ENCODE measurements around the gene SLC25A27.

The SLC25A27 gene

GRCh38 chr6:46635462-46635861, 17.3 kb upstream of the SLC25A27 start:
- H3K27ac ChIP-seq (ENCODE audit: low read length), result no peak overlapping the region
- no peaks in the 10 kb centered on the region for H3K27me3 ChIP-seq (replicated peaks; ENCODE audit: insufficient read depth, low read length)
- DNase-seq, result no peak
- no peaks in the 10 kb centered on the region for H4K20me1 ChIP-seq (ENCODE audit: insufficient read depth, low read length)
- H3K79me2 ChIP-seq (ENCODE audit: low read length), result no peaks in the 10 kb centered on the region
- no peaks in the 10 kb centered on the region for H3F3A ChIP-seq (ENCODE audit: insufficient read depth, low read length)
- H3K4me2 ChIP-seq (ENCODE audit: low read depth, low read length), result no peak overlapping the region
- TF ChIP-seq EZH2phosphoT487 (IDR thresholded peaks at IDR 0.05; ENCODE audit: low read length) (no peak), EZH2 (optimal IDR thresholded peaks at IDR 0.05; ENCODE audit: low read depth, low read length) (no peak), CTCF (IDR thresholded peaks at IDR 0.05; ENCODE audit: low read length) (no peak)
- no peaks in the 10 kb centered on the region for H3K9me3 ChIP-seq (replicated peaks; ENCODE audit: insufficient read depth, low read length)
- no peaks in the 10 kb centered on the region for H3K4me1 ChIP-seq (ENCODE audit: low read length)
- H3K9ac ChIP-seq (ENCODE audit: low read length), result no peak overlapping the region
- H2AFZ ChIP-seq (ENCODE audit: low read length), result no peak overlapping the region
- no peaks in the 10 kb centered on the region for H3K9me2 ChIP-seq (replicated peaks; ENCODE audit: insufficient read depth, low read length)
- H3K4me3 ChIP-seq (ENCODE audit: low read length), result no peak overlapping the region
- H3K36me3 ChIP-seq (replicated peaks; ENCODE audit: insufficient read depth, low read length), result no peaks in the 10 kb centered on the region

- Histone ChIP-seq H3K9me3 (replicated peaks; ENCODE audit: insufficient read depth, low read length) (no peaks in the 10 kb centered on the region), H3K79me2 (ENCODE audit: low read length) (no peaks in the 10 kb centered on the region), H3K27ac (ENCODE audit: low read length) (no peak overlapping the region), H3K4me1 (ENCODE audit: low read length) (no peaks in the 10 kb centered on the region), H3K27me3 (replicated peaks; ENCODE audit: insufficient read depth, low read length) (no peaks in the 10 kb centered on the region), H3F3A (ENCODE audit: insufficient read depth, low read length) (no peaks in the 10 kb centered on the region), H3K4me3 (ENCODE audit: low read length) (no peak overlapping the region), H2AFZ (ENCODE audit: low read length) (no peak overlapping the region), H3K4me2 (ENCODE audit: low read depth, low read length) (no peak overlapping the region), H4K20me1 (ENCODE audit: insufficient read depth, low read length) (no peaks in the 10 kb centered on the region), H3K36me3 (replicated peaks; ENCODE audit: insufficient read depth, low read length) (no peaks in the 10 kb centered on the region), H3K9me2 (replicated peaks; ENCODE audit: insufficient read depth, low read length) (no peaks in the 10 kb centered on the region), H3K9ac (ENCODE audit: low read length) (no peak overlapping the region)
- DNase-seq, result no peak
- TF ChIP-seq CTCF (IDR thresholded peaks at IDR 0.05; ENCODE audit: low read length) (no peak), EZH2 (optimal IDR thresholded peaks at IDR 0.05; ENCODE audit: low read depth, low read length) (no peak), EZH2phosphoT487 (IDR thresholded peaks at IDR 0.05; ENCODE audit: low read length) (no peak)
These were observed 15.6 kb upstream of the SLC25A27 start for GRCh38 chr6:46637145-46637544.

- Histone ChIP-seq H2AFZ (ENCODE audit: low read length) (no peak overlapping the region), H3K4me2 (ENCODE audit: low read depth, low read length) (no peak overlapping the region), H3K27ac (ENCODE audit: low read length) (no peak overlapping the region), H3K27me3 (replicated peaks; ENCODE audit: insufficient read depth, low read length) (no peaks in the 10 kb centered on the region), H4K20me1 (ENCODE audit: insufficient read depth, low read length) (no peaks in the 10 kb centered on the region), H3K36me3 (replicated peaks; ENCODE audit: insufficient read depth, low read length) (no peaks in the 10 kb centered on the region), H3K9ac (ENCODE audit: low read length) (no peak overlapping the region), H3K79me2 (ENCODE audit: low read length) (no peaks in the 10 kb centered on the region), H3K9me2 (replicated peaks; ENCODE audit: insufficient read depth, low read length) (no peaks in the 10 kb centered on the region), H3K4me3 (ENCODE audit: low read length) (no peak overlapping the region), H3K4me1 (ENCODE audit: low read length) (no peaks in the 10 kb centered on the region), H3F3A (ENCODE audit: insufficient read depth, low read length) (no peaks in the 10 kb centered on the region), H3K9me3 (replicated peaks; ENCODE audit: insufficient read depth, low read length) (no peaks in the 10 kb centered on the region)
- no peak for DNase-seq
- no peak for TF ChIP-seq EZH2phosphoT487 (IDR thresholded peaks at IDR 0.05; ENCODE audit: low read length)
- TF ChIP-seq CTCF (IDR thresholded peaks at IDR 0.05; ENCODE audit: low read length), result no peak
- TF ChIP-seq EZH2 (optimal IDR thresholded peaks at IDR 0.05; ENCODE audit: low read depth, low read length), result no peak
These were observed 14.8 kb upstream of the SLC25A27 start for GRCh38 chr6:46637933-46638332.

All from MM.1S (cell line).